IPS DF 19.7 (cell line): ENCODE measurements around the gene UVSSA.

Experiments
- DNase-seq: peaks from one replicate; pipeline ENCODE4 v3.0.0-alpha.2; 2013; ENCODE audit warnings: low read depth, low spot score

UVSSA gene

GRCh38 chr4:1346781-1347409 lies at the start of gene UVSSA:
TSS of gene UVSSA (plus strand) at chr4:1347208. CDS start at chr4:1348092, 884 bp downstream.
- peak; percentile 90 for DNase-seq

DNA sequence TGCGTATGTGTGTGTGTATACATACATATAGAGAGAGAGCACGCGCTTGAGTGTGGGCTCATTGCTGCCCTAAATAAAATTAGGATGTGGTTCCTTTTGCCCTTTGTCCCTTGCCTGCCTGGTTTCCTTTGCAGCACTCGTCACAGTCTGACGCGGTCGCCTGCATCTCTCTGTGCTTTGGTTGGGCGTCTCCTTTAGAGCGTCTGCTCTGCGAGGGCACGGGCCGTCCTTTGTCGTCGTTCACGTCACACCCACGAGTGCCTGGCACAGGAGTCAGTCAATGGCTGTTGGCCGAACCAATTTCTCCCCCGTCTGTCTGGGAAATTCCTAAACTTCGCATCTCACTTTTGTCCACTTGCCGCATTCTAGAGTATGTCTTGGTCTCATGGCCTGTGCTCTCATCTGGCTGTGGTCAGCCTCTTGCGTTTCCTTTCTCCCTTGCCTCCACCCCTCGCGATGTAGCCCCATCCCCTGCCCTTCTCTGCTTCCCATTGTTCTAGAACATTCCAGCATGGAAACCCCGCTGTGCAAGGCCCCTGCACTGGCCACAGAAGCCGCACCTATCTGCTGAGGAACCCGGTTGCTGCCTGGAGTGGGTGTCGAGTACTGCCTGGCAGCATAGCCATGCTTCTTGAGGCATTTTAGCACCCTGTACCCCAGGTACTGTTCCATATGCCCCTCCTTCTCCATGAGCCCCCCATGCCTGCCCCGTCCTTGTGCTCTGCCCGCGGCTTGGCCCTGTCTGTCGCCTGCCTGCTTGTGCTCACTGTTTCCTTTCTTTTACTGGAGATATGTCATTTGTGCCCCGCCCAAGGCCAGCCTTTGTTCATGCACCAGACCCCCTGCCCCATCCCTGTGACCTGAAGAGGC lies 49.3 kb upstream of the UVSSA start:
- DNase-seq = no peak

DNA sequence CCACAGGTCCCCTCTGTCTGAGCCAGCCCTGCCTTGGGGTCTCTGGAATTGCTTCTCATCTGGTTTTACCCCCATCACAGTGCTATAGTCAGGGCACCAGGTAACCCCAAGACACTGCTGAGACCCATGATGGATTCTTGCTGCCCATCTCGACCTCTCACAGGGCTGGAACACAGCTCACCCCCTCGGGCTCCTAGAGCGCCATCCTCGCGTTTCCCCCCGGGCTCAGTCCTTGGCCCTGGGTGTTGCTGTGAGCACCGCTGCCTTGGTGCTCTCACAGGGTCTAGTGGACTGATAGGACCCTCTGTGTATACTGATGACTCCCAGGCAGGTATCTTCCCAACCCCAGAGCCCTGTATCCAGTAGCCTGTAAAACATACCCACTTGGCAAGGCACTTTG lies 48.5 kb upstream of the UVSSA start:
- DNase-seq = no peak

- no peak for DNase-seq
Measured at GRCh38 chr4:1299301-1299860, 47.6 kb upstream of the UVSSA start.

DNA sequence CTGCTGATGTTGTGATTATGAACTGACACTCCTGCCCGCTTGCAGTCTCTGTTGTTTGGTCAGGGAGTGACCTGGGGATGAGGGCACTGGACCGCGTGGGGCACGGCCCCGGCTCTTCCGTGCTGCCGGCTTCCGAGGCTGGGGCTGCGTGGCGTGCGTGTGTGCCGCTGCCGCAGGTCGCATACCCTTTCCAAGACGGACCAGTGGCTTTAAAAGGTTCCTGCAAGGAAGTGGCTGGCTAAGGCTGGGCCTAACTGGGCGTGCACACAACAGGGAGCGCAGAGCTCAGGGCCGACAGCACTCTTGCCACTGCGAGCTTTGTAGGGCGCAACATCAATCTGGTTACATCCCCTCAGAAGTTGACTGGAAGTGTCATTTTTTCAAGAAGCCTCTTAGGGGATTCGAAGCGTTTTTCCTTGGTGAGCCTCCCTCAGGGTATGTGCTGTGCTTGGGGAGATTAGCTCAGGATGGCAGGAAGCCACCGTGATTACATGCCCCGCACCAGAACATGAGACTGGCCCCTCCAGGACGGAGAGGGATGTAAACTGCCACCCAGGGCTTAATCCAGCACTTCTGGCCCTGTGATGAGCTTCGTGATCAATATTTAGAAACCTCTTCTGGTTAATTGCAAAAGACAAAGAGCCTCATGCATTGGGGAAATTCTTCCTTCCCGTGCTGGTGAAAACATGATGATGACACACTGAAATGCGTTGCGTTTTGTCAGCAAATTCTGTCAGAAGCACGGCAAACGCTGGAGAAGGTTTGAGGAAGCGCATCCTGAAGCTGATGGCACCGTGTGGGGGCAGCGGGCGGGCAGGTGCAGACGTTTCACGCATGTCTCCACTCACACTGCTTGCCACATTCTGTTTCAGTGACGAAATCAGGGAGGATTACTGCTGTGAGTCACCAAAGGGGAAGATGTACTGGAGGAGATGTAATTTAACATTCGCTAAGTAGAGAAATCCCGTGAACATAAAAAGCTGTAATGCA lies 46.2 kb upstream of the UVSSA start:
- DNase-seq = no peak

DNA sequence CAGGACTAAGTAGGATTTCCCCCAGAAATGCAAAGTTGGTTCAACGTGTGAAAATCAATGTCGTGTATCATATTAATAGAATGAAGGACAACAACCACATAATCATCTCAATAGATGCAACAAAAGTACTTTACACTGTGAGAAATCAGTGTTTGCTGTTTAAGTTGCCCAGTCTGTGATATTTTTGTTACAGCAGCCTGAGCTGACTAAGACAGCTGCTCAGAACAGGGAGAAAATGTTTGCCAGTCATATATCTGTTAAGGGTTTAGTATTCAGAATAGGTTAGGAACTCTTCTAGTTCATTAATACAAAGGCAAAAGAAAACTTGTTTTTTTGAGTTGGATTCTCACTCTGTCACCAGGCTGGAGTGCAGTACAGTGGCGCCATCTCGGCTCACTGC lies 44.8 kb upstream of the UVSSA start:
- no peak for DNase-seq

GRCh38 chr4:1305261-1305711 lies 41.7 kb upstream of the UVSSA start:
- DNase-seq = no peak

- no peak for DNase-seq
Measured at GRCh38 chr4:1305781-1306455, 41.1 kb upstream of the UVSSA start.

GRCh38 chr4:1307951-1308735 lies 38.9 kb upstream of the UVSSA start:
- no peak for DNase-seq

DNA sequence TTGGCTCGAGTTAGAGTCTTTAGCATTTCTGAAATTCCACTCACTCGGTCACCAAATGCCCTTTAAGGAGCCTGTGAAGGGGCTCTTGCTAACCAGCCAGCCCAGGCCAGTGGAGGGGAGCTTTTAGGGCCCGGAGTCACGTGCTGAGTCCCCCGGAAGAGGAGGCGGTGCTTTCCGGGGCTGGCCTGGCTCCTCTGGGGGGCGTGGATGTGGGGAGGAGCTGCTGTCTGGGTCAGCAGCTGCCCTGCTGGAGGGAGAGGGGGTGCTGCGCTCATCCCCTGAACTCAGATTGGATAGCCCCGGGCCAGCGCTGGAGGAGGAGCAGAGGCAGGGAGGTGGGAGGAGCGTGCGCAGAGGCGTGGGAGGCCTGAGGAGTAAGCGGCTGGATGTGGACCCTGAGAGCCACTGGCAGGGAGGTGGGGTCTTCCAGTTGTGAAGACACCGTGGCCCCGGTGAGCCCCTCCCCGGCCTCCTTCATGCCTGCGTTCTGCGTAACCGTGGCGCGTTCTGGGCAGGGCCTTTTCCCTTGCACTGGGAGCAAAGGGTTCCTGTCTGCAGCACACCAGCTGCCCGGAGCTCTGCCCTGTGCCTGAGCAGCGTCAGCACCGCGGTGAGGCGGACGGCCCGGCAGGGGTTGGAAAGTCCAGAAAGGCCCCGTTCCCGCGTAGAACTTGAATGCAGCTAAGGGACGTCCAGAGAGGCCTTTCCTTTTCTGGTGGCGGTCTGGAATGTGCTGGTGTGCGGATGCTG lies 37.6 kb upstream of the UVSSA start:
- peak; percentile 82 for DNase-seq

- no peak for DNase-seq
Measured at GRCh38 chr4:1310031-1310795, 36.8 kb upstream of the UVSSA start.

- DNase-seq = no peak
Measured at GRCh38 chr4:1310796-1311631, 36.0 kb upstream of the UVSSA start.

GRCh38 chr4:1312821-1313640 lies 34.0 kb upstream of the UVSSA start:
- DNase-seq = no peak

- DNase-seq = no peak
Measured at GRCh38 chr4:1315306-1315705, 31.7 kb upstream of the UVSSA start.

DNA sequence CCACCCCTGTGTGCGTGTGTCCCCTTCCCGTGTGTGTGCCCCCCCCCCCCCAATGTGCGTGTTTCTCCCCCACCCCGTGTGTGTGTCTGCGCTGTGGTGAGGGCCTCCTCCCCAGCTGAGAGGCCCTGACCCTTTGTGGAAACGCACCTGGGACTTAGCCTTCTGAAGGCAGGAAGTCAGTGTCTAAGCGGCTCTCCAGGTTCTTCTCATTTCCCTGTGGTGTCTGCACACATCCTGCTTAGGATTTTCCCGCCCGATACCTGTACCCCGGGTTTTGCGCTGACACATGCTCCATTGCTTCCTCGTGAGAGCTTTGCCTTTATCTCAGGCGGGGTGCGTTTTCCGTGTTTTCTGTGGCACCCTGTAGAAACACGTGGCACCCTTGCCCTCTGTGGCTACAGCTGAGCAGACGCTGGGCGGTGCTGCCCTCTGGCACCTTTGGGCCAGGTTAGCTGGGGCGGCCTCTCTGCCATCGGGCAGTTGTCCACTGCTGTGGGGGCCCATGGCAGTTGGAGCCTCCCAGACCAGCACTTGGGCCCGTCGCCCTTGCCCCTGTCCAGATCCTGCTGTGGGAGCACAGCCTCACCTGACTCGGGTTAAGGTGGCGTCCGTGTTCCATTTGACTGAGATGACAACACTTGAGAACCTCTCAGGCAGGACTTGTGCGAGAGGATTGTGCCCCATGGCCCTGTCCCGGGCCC lies 31.0 kb upstream of the UVSSA start:
- no peak for DNase-seq

DNA sequence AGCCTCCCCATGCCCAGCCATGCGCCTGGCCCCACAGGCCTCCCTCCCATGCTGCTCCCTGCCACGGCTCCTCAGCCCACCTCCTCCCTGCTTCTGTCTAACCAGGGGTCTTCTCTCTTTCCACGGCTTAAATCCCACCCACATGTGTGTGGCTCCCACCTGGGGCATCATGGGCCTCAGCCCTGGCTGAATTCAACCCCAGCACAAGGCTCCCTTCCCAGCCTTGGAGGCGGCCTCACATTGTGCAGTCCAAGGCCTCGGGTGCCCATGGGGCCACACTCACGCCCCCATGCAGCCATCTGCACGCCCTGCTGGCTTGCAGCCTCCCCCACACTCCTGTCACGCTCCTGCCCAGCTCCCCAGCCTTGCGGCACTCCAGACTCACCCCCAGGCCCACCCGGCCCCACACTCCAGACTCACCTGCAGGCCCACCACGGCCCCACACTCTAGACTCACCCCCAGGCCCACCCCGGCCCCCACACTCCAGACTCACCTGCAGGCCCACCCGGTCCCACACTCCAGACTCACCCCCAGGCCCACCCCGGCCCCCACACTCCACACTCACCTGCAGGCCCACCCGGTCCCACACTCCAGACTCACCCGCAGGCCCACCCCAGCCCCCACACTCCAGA lies 30.4 kb upstream of the UVSSA start:
- no peak for DNase-seq
